WTC11 (cell line): ENCODE measurements around the gene PRCC. TPM values are rescaled to one million over a fixed set of nuclear protein-coding genes. Genes with fewer than 3 reads are reported as not detected.

Experiments
- ATAC-seq: fragments of 200-7000 bp; cut with Tn5 transposase; 2 replicates; pipeline ENCODE4 v1.10.0; 2021; ENCODE audit warnings: mild to moderate bottlenecking, moderate library complexity
- CTCF ChIA-PET: fragments of 300-600 bp; sonication (Branson Sonifier 250); formaldehyde crosslinking; loops from one replicate; lab custom pipeline; 2021; ENCODE audit warnings: antibody characterized with exemption; lab: Charles Lee
- POLR2A ChIA-PET: fragments of 350-600 bp; sonication (Branson Sonifier 250); formaldehyde crosslinking; loops from one replicate; lab custom pipeline; 2021; ENCODE audit warnings: antibody characterized with exemption; lab: Charles Lee
- DNase-seq: peaks from one replicate; pipeline ENCODE4 v3.0.0; 2021; ENCODE audit warnings: low spot score
- H3K27ac Mint-ChIP-seq: 2 replicates; pipeline ENCODE4 v1.8.0; 2021; ENCODE audit warnings: mixed read lengths
- H3K27me3 Mint-ChIP-seq: 2 replicates; pipeline ENCODE4 v1.8.0; 2021; ENCODE audit warnings: low read depth, mild to moderate bottlenecking, moderate library complexity, mixed read lengths
- H3K36me3 Mint-ChIP-seq: 2 replicates; pipeline ENCODE4 v1.8.0; 2021; ENCODE audit warnings: mixed read lengths
- H3K4me1 Mint-ChIP-seq: 2 replicates; pipeline ENCODE4 v1.8.0; 2022; ENCODE audit warnings: mixed read lengths
- H3K4me3 Mint-ChIP-seq: 2 replicates; pipeline ENCODE4 v1.8.0; 2021; ENCODE audit warnings: mild to moderate bottlenecking, moderate library complexity, mixed read lengths
- H3K9me3 Mint-ChIP-seq: 2 replicates; pipeline ENCODE4 v1.8.0; 2021; ENCODE audit warnings: mixed read lengths
- TEAD1 ChIP-seq: sonication (generic); formaldehyde crosslinking; IDR thresholded peaks from 2 replicates; pipeline ENCODE4 v1.8.0; 2022; ENCODE audit warnings: mild to moderate bottlenecking, missing genetic modification reagents
- ZNF121 ChIP-seq: sonication (generic); formaldehyde crosslinking; IDR thresholded peaks from 2 replicates; pipeline ENCODE4 v1.8.0; 2023; ENCODE audit warnings: missing genetic modification reagents
- ZNF671 ChIP-seq: fragments of 250-450 bp; sonication (Bioruptor Pico); IDR thresholded peaks from 2 replicates; pipeline ENCODE4 v1.8.0; 2021; ENCODE audit warnings: mild to moderate bottlenecking
- total RNA-seq: library from RNA; stranded (reverse); gene quantifications from 3 replicates; pipeline ENCODE4 v1.2.3, GENCODE V29; 2021
- TF ChIP-seq, protein P1 (sequence below): sonication (generic); formaldehyde crosslinking; IDR thresholded peaks from 2 replicates; pipeline ENCODE4 v1.8.1; 2023; ENCODE audit warnings: mild to moderate bottlenecking, missing genetic modification reagents, moderate library complexity
- TF ChIP-seq, protein P2 (sequence below): fragments of 250-450 bp; sonication (Bioruptor Pico); IDR thresholded peaks from 2 replicates; pipeline ENCODE4 v1.9.0; 2021; ENCODE audit warnings: mild to moderate bottlenecking
- TF ChIP-seq, protein P3 (sequence below): sonication (generic); formaldehyde crosslinking; IDR thresholded peaks from 2 replicates; pipeline ENCODE4 v1.8.0; 2023; ENCODE audit warnings: missing genetic modification reagents
- TF ChIP-seq, protein P4 (sequence below): sonication (generic); formaldehyde crosslinking; IDR thresholded peaks from 2 replicates; pipeline ENCODE4 v1.8.1; 2023; ENCODE audit warnings: mild to moderate bottlenecking, missing genetic modification reagents, moderate library complexity
- TF ChIP-seq, protein P5 (sequence below): sonication (generic); formaldehyde crosslinking; IDR thresholded peaks from 2 replicates; pipeline ENCODE4 v1.8.0; 2023; ENCODE audit warnings: mild to moderate bottlenecking, missing genetic modification reagents

Gene PRCC
- total RNA-seq, 1 experiment from 2014 or later = 97.4 TPM

DNA sequence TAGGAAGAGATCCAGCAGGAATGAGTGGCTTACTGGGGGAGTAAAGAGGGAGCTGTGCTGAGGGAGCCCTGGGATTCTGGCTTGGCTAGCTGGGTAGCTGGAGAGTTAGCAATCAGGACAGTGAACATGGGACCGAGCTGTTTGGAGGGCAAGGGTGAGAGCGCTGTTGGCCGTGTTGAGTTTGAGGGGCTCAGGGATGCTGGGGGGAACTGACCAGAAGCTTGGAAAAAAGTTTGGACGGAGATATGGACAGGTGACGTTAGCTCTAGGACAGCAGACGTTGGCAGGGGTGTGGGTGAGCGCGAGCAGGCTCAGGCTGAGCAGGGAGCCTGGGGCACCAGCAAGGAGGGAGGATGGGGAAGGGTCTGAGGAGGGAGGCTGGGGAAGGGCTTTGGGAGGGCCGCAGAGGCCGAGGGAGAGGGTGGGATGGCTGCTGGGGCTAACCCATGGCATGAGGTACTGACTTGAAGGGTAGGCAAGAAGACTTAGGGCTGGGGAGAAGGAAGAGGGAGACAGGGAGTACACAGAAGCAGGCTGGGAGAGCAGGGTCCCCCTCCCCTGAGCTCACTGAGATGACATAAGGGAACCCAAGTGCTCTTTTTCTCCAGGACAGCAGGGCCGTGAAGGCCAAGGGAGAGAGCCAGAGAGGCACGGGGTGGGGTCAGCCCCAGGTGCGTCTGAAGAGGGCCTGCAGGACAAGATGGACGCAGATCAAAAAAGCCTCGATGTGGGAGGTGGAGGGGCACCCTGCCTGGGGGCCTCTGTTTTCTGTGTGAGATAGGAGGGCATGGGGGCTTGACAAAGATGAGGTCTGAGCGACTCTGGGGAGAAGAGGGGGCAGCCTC lies 41.1 kb downstream of the PRCC start:
- Mint-ChIP-seq H3K27me3 (peaks cover 22% of the 10 kb centered on the region), H3K36me3 (peaks cover 5% of the 10 kb centered on the region; the same call in 1 of the 2 replicates), H3K4me3 (no peak overlapping the region), H3K27ac (no peak overlapping the region), H3K4me1 (peaks cover 12% of the 10 kb centered on the region), H3K9me3 (no peaks in the 10 kb centered on the region)
- ATAC-seq (no peak), DNase-seq (no peak)
- ChIA-PET CTCF (interaction anchor here (0.9 to 1.7 kb wide), 7 partner anchors 11 to 119 kb away, joined by 3 to 11 read pairs (median 5); partner anchors contain the start of gene NTRK1), POLR2A (no interaction called here)
- TF ChIP-seq, protein P1, sequence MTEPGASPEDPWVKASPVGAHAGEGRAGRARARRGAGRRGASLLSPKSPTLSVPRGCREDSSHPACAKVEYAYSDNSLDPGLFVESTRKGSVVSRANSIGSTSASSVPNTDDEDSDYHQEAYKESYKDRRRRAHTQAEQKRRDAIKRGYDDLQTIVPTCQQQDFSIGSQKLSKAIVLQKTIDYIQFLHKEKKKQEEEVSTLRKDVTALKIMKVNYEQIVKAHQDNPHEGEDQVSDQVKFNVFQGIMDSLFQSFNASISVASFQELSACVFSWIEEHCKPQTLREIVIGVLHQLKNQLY = no peak
- TF ChIP-seq, protein P2, sequence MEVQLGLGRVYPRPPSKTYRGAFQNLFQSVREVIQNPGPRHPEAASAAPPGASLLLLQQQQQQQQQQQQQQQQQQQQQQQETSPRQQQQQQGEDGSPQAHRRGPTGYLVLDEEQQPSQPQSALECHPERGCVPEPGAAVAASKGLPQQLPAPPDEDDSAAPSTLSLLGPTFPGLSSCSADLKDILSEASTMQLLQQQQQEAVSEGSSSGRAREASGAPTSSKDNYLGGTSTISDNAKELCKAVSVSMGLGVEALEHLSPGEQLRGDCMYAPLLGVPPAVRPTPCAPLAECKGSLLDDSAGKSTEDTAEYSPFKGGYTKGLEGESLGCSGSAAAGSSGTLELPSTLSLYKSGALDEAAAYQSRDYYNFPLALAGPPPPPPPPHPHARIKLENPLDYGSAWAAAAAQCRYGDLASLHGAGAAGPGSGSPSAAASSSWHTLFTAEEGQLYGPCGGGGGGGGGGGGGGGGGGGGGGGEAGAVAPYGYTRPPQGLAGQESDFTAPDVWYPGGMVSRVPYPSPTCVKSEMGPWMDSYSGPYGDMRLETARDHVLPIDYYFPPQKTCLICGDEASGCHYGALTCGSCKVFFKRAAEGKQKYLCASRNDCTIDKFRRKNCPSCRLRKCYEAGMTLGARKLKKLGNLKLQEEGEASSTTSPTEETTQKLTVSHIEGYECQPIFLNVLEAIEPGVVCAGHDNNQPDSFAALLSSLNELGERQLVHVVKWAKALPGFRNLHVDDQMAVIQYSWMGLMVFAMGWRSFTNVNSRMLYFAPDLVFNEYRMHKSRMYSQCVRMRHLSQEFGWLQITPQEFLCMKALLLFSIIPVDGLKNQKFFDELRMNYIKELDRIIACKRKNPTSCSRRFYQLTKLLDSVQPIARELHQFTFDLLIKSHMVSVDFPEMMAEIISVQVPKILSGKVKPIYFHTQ = no peak
- TF ChIP-seq, protein P3, sequence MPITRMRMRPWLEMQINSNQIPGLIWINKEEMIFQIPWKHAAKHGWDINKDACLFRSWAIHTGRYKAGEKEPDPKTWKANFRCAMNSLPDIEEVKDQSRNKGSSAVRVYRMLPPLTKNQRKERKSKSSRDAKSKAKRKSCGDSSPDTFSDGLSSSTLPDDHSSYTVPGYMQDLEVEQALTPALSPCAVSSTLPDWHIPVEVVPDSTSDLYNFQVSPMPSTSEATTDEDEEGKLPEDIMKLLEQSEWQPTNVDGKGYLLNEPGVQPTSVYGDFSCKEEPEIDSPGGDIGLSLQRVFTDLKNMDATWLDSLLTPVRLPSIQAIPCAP (CRISPR knock-in tag) = no peak
- TF ChIP-seq, protein P4, sequence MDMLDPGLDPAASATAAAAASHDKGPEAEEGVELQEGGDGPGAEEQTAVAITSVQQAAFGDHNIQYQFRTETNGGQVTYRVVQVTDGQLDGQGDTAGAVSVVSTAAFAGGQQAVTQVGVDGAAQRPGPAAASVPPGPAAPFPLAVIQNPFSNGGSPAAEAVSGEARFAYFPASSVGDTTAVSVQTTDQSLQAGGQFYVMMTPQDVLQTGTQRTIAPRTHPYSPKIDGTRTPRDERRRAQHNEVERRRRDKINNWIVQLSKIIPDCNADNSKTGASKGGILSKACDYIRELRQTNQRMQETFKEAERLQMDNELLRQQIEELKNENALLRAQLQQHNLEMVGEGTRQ (CRISPR knock-in tag) = no peak

DNA sequence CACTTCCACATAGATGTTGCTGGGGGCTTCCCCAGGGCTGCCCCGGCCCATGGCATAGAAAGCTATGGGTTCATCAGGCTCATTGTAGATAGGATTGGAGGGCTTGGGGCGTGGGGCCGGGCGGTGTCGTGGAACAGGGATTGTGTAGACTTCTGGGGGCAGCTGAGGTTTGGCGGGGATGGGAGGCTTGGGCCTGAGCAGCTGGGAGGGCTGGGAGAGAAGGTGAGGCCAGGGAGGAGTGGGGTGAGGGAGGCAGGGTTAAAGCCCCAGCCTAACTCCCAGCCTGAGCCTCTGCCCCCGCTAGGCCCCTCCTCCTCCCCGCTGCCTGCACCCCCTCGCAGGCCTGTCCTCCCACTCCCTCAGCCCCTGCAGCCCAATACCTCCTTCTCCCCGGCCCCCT lies 41.9 kb downstream of the PRCC start:
- no peak overlapping the region for H3K4me3 Mint-ChIP-seq
- H3K9me3 Mint-ChIP-seq = no peaks in the 10 kb centered on the region
- ChIA-PET CTCF (interaction anchor here (1.7 kb wide), 1 partner anchor 83 kb away, joined by 11 read pairs; no protein-coding TSS in a partner anchor), POLR2A (no interaction called here)
- H3K27ac Mint-ChIP-seq = no peak overlapping the region
- peaks cover 30% of the 10 kb centered on the region for H3K27me3 Mint-ChIP-seq
- peaks cover 5% of the 10 kb centered on the region; the same call in 1 of the 2 replicates for H3K36me3 Mint-ChIP-seq
- DNase-seq (no peak), ATAC-seq (no peak)
- H3K4me1 Mint-ChIP-seq = peaks cover 16% of the 10 kb centered on the region
- TF ChIP-seq, protein P5, sequence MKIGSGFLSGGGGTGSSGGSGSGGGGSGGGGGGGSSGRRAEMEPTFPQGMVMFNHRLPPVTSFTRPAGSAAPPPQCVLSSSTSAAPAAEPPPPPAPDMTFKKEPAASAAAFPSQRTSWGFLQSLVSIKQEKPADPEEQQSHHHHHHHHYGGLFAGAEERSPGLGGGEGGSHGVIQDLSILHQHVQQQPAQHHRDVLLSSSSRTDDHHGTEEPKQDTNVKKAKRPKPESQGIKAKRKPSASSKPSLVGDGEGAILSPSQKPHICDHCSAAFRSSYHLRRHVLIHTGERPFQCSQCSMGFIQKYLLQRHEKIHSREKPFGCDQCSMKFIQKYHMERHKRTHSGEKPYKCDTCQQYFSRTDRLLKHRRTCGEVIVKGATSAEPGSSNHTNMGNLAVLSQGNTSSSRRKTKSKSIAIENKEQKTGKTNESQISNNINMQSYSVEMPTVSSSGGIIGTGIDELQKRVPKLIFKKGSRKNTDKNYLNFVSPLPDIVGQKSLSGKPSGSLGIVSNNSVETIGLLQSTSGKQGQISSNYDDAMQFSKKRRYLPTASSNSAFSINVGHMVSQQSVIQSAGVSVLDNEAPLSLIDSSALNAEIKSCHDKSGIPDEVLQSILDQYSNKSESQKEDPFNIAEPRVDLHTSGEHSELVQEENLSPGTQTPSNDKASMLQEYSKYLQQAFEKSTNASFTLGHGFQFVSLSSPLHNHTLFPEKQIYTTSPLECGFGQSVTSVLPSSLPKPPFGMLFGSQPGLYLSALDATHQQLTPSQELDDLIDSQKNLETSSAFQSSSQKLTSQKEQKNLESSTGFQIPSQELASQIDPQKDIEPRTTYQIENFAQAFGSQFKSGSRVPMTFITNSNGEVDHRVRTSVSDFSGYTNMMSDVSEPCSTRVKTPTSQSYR (CRISPR knock-in tag) = no peak
- TF ChIP-seq TEAD1 (CRISPR knock-in tag) = no peak

DNA sequence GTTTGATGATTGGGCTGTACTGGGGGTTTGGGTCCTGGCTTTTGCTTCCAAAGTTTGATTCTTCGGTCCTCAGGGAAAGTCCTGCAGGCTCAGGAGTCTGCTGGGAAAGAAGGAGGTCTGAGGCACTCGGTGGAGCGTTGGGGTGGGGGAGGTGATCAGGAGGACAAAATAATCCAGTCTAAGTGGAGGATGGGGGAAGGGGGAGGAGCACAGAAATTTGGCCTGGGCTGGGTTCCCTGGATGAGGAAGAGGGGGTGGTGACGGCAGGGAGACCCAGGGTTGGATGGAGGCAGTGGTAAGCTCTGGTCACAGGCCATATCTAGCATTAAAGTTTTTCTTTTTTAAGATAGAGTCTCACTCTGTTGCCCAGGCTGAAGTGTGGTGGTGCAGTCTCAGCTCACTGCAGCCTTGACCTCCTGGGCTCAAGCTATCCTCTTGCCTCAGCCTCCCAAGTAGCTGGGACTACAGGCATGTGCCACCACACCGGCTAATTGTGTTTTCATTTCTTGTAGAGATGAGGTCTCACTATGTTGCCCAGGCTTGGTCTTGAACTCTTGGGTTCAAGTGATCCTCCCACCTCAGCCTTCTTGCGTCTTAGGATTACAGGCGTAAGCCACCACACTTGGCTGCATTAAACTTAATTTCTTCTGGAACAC lies 42.5 kb downstream of the PRCC start:
- DNase-seq = no peak
- Mint-ChIP-seq H3K27ac (no peak overlapping the region), H3K27me3 (peaks cover 35% of the 10 kb centered on the region), H3K9me3 (no peaks in the 10 kb centered on the region), H3K4me3 (no peak overlapping the region), H3K36me3 (peaks cover 5% of the 10 kb centered on the region; the same call in 1 of the 2 replicates), H3K4me1 (peaks cover 20% of the 10 kb centered on the region)
- POLR2A ChIA-PET = no interaction called here
- CTCF ChIA-PET = interaction anchor here (1.1 to 3.5 kb wide), 2 partner anchors 50 to 62 kb away, joined by 5 to 17 read pairs; partner anchors contain the start of gene INSRR
- TF ChIP-seq ZNF121 (CRISPR knock-in tag) (peak; percentile 82), ZNF671 (CRISPR knock-in tag) (no peak)
- no peak for ATAC-seq
